HepG2 (cell line): Measurements from ENCODE around the gene OPN3.

Experiments
- AFF4 ChIP-seq: sonication (generic); formaldehyde crosslinking; IDR thresholded peaks from 2 replicates; pipeline ENCODE4 v1.4.0; 2020; ENCODE audit warnings: missing genetic modification reagents
- MEF2D ChIP-seq: sonication (generic); formaldehyde crosslinking; IDR thresholded peaks from 2 replicates; pipeline ENCODE4 v1.5.1; 2020; ENCODE audit warnings: mild to moderate bottlenecking, missing genetic modification reagents
- NFE2L1 ChIP-seq: sonication (generic); formaldehyde crosslinking; IDR thresholded peaks from 2 replicates; pipeline ENCODE4 v1.4.0; 2020; ENCODE audit warnings: missing genetic modification reagents, mild to moderate bottlenecking, borderline replicate concordance
- POLR2AphosphoS2 ChIP-seq: IDR thresholded peaks from 2 replicates; pipeline ENCODE4 v1.6.1; 2011; ENCODE audit warnings: low read depth, low read length, improper control_type of control experiment
- ZEB1 ChIP-seq: IDR thresholded peaks from 2 replicates; pipeline ENCODE4 v1.6.1; 2012; ENCODE audit warnings: mild to moderate bottlenecking, low read depth, inconsistent platforms; ENCODE audit not compliant: insufficient replicate concordance
- TF ChIP-seq, protein P1 (sequence below): sonication (generic); formaldehyde crosslinking; IDR thresholded peaks from 2 replicates; pipeline ENCODE4 v1.4.0; 2020; ENCODE audit warnings: missing genetic modification reagents, mild to moderate bottlenecking, borderline replicate concordance
- TF ChIP-seq, protein P2 (sequence below): sonication (generic); formaldehyde crosslinking; IDR thresholded peaks from 2 replicates; pipeline ENCODE4 v1.4.0; 2020; ENCODE audit warnings: missing genetic modification reagents

GRCh38 chr1:241598249-241598648 lies 41.9 kb downstream of the OPN3 start:
- TF ChIP-seq, protein P1, sequence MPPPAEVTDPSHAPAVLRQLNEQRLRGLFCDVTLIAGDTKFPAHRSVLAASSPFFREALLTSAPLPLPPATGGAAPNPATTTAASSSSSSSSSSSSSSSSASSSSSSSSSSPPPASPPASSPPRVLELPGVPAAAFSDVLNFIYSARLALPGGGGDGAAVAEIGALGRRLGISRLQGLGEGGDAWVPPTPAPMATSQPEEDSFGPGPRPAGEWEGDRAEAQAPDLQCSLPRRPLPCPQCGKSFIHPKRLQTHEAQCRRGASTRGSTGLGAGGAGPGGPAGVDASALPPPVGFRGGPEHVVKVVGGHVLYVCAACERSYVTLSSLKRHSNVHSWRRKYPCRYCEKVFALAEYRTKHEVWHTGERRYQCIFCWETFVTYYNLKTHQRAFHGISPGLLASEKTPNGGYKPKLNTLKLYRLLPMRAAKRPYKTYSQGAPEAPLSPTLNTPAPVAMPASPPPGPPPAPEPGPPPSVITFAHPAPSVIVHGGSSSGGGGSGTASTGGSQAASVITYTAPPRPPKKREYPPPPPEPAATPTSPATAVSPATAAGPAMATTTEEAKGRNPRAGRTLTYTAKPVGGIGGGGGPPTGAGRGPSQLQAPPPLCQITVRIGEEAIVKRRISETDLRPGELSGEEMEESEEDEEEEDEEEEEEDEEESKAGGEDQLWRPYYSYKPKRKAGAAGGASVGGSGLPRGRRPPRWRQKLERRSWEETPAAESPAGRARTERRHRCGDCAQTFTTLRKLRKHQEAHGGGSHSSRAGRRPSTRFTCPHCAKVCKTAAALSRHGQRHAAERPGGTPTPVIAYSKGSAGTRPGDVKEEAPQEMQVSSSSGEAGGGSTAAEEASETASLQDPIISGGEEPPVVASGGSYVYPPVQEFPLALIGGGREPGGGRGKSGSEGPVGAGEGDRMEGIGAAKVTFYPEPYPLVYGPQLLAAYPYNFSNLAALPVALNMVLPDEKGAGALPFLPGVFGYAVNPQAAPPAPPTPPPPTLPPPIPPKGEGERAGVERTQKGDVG (CRISPR knock-in tag) = no peak
- TF ChIP-seq ZEB1 = no peak
- TF ChIP-seq NFE2L1 (CRISPR knock-in tag) = no peak
- no peak for TF ChIP-seq AFF4 (CRISPR knock-in tag)
- no peak for TF ChIP-seq MEF2D (CRISPR knock-in tag)
- TF ChIP-seq, protein P2, sequence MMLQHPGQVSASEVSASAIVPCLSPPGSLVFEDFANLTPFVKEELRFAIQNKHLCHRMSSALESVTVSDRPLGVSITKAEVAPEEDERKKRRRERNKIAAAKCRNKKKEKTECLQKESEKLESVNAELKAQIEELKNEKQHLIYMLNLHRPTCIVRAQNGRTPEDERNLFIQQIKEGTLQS (CRISPR knock-in tag) = no peak
- no peak for TF ChIP-seq POLR2AphosphoS2
